Measurements from ENCODE around the gene FHIT.

- no peak for TF ChIP-seq GATA3 (IDR thresholded peaks at IDR 0.05; ENCODE audit: low read depth, low read length)
- TF ChIP-seq GATA2 (IDR thresholded peaks at IDR 0.05; ENCODE audit: low read depth, low read length), result no peak
Observed at GRCh38 chr3:61066800-61067199, 184.5 kb downstream of the FHIT start.

Data from SH-SY5Y (cell line).